ENCODE measurements around the gene TNP1. TPM values are rescaled to one million over a fixed set of nuclear protein-coding genes. Genes with fewer than 3 reads are reported as not detected.

Gene TNP1
- total RNA-seq, 1 donor from 2014 or later = not detected

- Mint-ChIP-seq H3K9me3 (ENCODE audit: unreplicated experiment) (peaks cover 4% of the 10 kb centered on the region), H3K27me3 (ENCODE audit: unreplicated experiment) (no peaks in the 10 kb centered on the region), H3K4me1 (ENCODE audit: low read depth, unreplicated experiment) (peaks cover 20% of the 10 kb centered on the region), H3K4me3 (ENCODE audit: unreplicated experiment) (no peak overlapping the region), H3K27ac (ENCODE audit: unreplicated experiment) (no peak overlapping the region), H3K36me3 (ENCODE audit: unreplicated experiment) (no peaks in the 10 kb centered on the region)
- no peak for DNase-seq
- TF ChIP-seq CTCF (IDR thresholded peaks at IDR 0.05; ENCODE audit: partially characterized antibody, unreplicated experiment) = no peak
Measured at GRCh38 chr2:216857131-216857550, 2.7 kb downstream of the TNP1 start.

- Mint-ChIP-seq H3K9me3 (ENCODE audit: unreplicated experiment) (peaks cover 4% of the 10 kb centered on the region), H3K4me3 (ENCODE audit: unreplicated experiment) (no peak overlapping the region), H3K27ac (ENCODE audit: unreplicated experiment) (no peak overlapping the region), H3K27me3 (ENCODE audit: unreplicated experiment) (no peaks in the 10 kb centered on the region), H3K4me1 (ENCODE audit: low read depth, unreplicated experiment) (peaks cover 20% of the 10 kb centered on the region), H3K36me3 (ENCODE audit: unreplicated experiment) (no peaks in the 10 kb centered on the region)
- no peak for DNase-seq
- no peak for TF ChIP-seq CTCF (IDR thresholded peaks at IDR 0.05; ENCODE audit: partially characterized antibody, unreplicated experiment)
Measured at GRCh38 chr2:216856406-216857065, 3.3 kb downstream of the TNP1 start.

GRCh38 chr2:216855605-216856004 is 4.3 kb downstream of the TNP1 start:
- Mint-ChIP-seq H3K4me1 (ENCODE audit: low read depth, unreplicated experiment) (peaks cover 15% of the 10 kb centered on the region), H3K9me3 (ENCODE audit: unreplicated experiment) (peaks cover 4% of the 10 kb centered on the region), H3K36me3 (ENCODE audit: unreplicated experiment) (no peaks in the 10 kb centered on the region), H3K27me3 (ENCODE audit: unreplicated experiment) (no peaks in the 10 kb centered on the region), H3K4me3 (ENCODE audit: unreplicated experiment) (no peak overlapping the region), H3K27ac (ENCODE audit: unreplicated experiment) (no peak overlapping the region)
- no peak for TF ChIP-seq CTCF (IDR thresholded peaks at IDR 0.05; ENCODE audit: partially characterized antibody, unreplicated experiment)
- no peak for DNase-seq

GRCh38 chr2:216855079-216855478 is 4.8 kb downstream of the TNP1 start:
- no peaks in the 10 kb centered on the region for H3K36me3 Mint-ChIP-seq (ENCODE audit: unreplicated experiment)
- H3K4me1 Mint-ChIP-seq (ENCODE audit: low read depth, unreplicated experiment) = peaks cover 15% of the 10 kb centered on the region
- no peak for TF ChIP-seq CTCF (IDR thresholded peaks at IDR 0.05; ENCODE audit: partially characterized antibody, unreplicated experiment)
- H3K9me3 Mint-ChIP-seq (ENCODE audit: unreplicated experiment) = peaks cover 4% of the 10 kb centered on the region
- no peaks in the 10 kb centered on the region for H3K27me3 Mint-ChIP-seq (ENCODE audit: unreplicated experiment)
- DNase-seq = no peak
- no peak overlapping the region for H3K27ac Mint-ChIP-seq (ENCODE audit: unreplicated experiment)
- H3K4me3 Mint-ChIP-seq (ENCODE audit: unreplicated experiment) = no peak overlapping the region

GRCh38 chr2:216851486-216852090 is 8.3 kb downstream of the TNP1 start:
- Mint-ChIP-seq H3K4me3 (ENCODE audit: unreplicated experiment) (no peak overlapping the region), H3K36me3 (ENCODE audit: unreplicated experiment) (no peaks in the 10 kb centered on the region), H3K9me3 (ENCODE audit: unreplicated experiment) (no peaks in the 10 kb centered on the region), H3K27ac (ENCODE audit: unreplicated experiment) (no peak overlapping the region), H3K27me3 (ENCODE audit: unreplicated experiment) (no peaks in the 10 kb centered on the region), H3K4me1 (ENCODE audit: low read depth, unreplicated experiment) (peaks cover 15% of the 10 kb centered on the region)
- no peak for DNase-seq
- no peak for TF ChIP-seq CTCF (IDR thresholded peaks at IDR 0.05; ENCODE audit: partially characterized antibody, unreplicated experiment)
